OCI-LY1 (cell line): ENCODE measurements around the gene BRDT.

Experiments used
- H2AFZ ChIP-seq: fragments of 200-600 bp; sonication (generic), shearing (Covaris generic); 2 replicates; pipeline ENCODE4 v1.6.0; 2014; ENCODE audit warnings: antibody characterized with exemption, mild to moderate bottlenecking, low read length
- H3F3A ChIP-seq: fragments of 200-600 bp; sonication (generic), shearing (Covaris generic); 2 replicates; pipeline ENCODE4 v1.6.0; 2014; ENCODE audit warnings: mild to moderate bottlenecking, antibody characterized with exemption, low read length, moderate library complexity; ENCODE audit not compliant: insufficient read depth
- H3K27ac ChIP-seq: fragments of 200-600 bp; sonication (generic); 2 replicates; pipeline ENCODE4 v1.5.1; 2014; ENCODE audit warnings: low read length, mixed run types, mild to moderate bottlenecking, low read depth; ENCODE audit not compliant: poor library complexity, severe bottlenecking
- H3K27me3 ChIP-seq: fragments of 200-600 bp; sonication (generic); 2 replicates; pipeline ENCODE4 v1.6.0; 2014; ENCODE audit warnings: antibody characterized with exemption, mild to moderate bottlenecking, low read length, moderate library complexity; ENCODE audit not compliant: insufficient read depth
- H3K36me3 ChIP-seq: fragments of 200-600 bp; sonication (generic); 2 replicates; pipeline ENCODE4 v1.6.1; 2014; ENCODE audit warnings: mild to moderate bottlenecking, antibody characterized with exemption, low read length, moderate library complexity, mixed read lengths; ENCODE audit not compliant: insufficient read depth
- H3K4me1 ChIP-seq: fragments of 200-600 bp; sonication (generic); 2 replicates; pipeline ENCODE4 v1.5.1; 2014; ENCODE audit warnings: mild to moderate bottlenecking, low read length, moderate library complexity; ENCODE audit not compliant: insufficient read depth, severe bottlenecking
- H3K4me2 ChIP-seq: fragments of 200-600 bp; sonication (generic), shearing (Covaris generic); 2 replicates; pipeline ENCODE4 v1.6.1; 2014; ENCODE audit warnings: low read length
- H3K4me3 ChIP-seq: fragments of 200-600 bp; sonication (generic); 2 replicates; pipeline ENCODE4 v1.5.1; 2014; ENCODE audit warnings: low read length, low read depth, mild to moderate bottlenecking, mixed read lengths; ENCODE audit not compliant: poor library complexity, severe bottlenecking
- H3K79me2 ChIP-seq: fragments of 200-600 bp; shearing (Covaris generic); 2 replicates; pipeline ENCODE4 v1.6.1; 2016; ENCODE audit warnings: mixed run types, low read length, mixed read lengths; ENCODE audit not compliant: insufficient read depth
- H3K9ac ChIP-seq: fragments of 200-600 bp; sonication (generic), shearing (Covaris generic); 2 replicates; pipeline ENCODE4 v1.6.1; 2014; ENCODE audit warnings: mild to moderate bottlenecking, low read length, mixed read lengths
- H3K9me2 ChIP-seq: fragments of 200-600 bp; sonication (generic), shearing (Covaris generic); 2 replicates; pipeline ENCODE4 v1.6.1; 2014; ENCODE audit warnings: low read depth, mild to moderate bottlenecking, low read length, mixed read lengths
- H3K9me3 ChIP-seq: fragments of 200-600 bp; shearing (Covaris generic); 2 replicates; pipeline ENCODE4 v1.6.1; 2014; ENCODE audit warnings: low read length, mixed read lengths
- H4K20me1 ChIP-seq: fragments of 200-600 bp; sonication (generic), shearing (Covaris generic); 2 replicates; pipeline ENCODE4 v1.6.0; 2016; ENCODE audit warnings: mild to moderate bottlenecking, low read length; ENCODE audit not compliant: insufficient read depth
- EZH2 ChIP-seq: fragments of 200-600 bp; sonication (generic), shearing (Covaris generic); IDR thresholded peaks from 2 replicates; pipeline ENCODE4 v1.8.0; 2017; ENCODE audit warnings: borderline replicate concordance, mixed run types, mild to moderate bottlenecking, antibody characterized with exemption, low read length, moderate library complexity, mixed read lengths
- TF ChIP-seq, protein P1 (sequence below): fragments of 200-600 bp; sonication (generic), shearing (Covaris generic); IDR thresholded peaks from 2 replicates; pipeline ENCODE4 v1.5.1; 2017; ENCODE audit warnings: mild to moderate bottlenecking, antibody characterized with exemption, low read length, moderate library complexity, mixed read lengths

The BRDT gene

DNA sequence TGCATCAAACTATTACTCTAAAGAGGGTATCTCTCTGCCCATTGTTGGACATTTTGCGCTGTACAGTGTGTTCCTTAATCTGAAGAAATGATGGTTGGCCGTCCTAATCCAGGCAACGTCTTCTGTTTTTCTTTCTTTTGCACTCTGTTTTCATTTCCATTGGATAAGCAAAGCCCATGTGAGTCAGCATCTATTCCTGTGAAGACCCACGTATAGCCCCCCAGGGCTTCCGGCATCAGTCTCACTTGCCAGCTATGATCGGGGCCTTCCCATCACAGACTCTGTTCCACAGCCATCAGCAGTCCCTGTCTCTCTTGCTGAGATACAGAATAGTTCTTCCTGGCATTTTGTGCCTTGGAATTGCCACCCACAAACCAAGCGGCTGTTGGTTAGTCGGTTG is 29.2 kb upstream of the BRDT start:
- Histone ChIP-seq H3F3A (no peaks in the 10 kb centered on the region), H3K27ac (no peak overlapping the region), H2AFZ (no peak overlapping the region), H3K4me2 (no peak overlapping the region), H3K9ac (no peak overlapping the region), H3K9me2 (no peaks in the 10 kb centered on the region), H3K4me3 (no peak overlapping the region), H3K9me3 (no peaks in the 10 kb centered on the region), H3K4me1 (no peaks in the 10 kb centered on the region), H3K27me3 (no peaks in the 10 kb centered on the region), H3K79me2 (no peaks in the 10 kb centered on the region), H4K20me1 (no peaks in the 10 kb centered on the region), H3K36me3 (no peaks in the 10 kb centered on the region)
- TF ChIP-seq, protein P1, sequence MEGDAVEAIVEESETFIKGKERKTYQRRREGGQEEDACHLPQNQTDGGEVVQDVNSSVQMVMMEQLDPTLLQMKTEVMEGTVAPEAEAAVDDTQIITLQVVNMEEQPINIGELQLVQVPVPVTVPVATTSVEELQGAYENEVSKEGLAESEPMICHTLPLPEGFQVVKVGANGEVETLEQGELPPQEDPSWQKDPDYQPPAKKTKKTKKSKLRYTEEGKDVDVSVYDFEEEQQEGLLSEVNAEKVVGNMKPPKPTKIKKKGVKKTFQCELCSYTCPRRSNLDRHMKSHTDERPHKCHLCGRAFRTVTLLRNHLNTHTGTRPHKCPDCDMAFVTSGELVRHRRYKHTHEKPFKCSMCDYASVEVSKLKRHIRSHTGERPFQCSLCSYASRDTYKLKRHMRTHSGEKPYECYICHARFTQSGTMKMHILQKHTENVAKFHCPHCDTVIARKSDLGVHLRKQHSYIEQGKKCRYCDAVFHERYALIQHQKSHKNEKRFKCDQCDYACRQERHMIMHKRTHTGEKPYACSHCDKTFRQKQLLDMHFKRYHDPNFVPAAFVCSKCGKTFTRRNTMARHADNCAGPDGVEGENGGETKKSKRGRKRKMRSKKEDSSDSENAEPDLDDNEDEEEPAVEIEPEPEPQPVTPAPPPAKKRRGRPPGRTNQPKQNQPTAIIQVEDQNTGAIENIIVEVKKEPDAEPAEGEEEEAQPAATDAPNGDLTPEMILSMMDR: no peak
- no peak for TF ChIP-seq EZH2

- Histone ChIP-seq H3K9ac (no peak overlapping the region), H3K27ac (no peak overlapping the region), H3F3A (no peaks in the 10 kb centered on the region), H3K4me1 (no peaks in the 10 kb centered on the region), H3K36me3 (no peaks in the 10 kb centered on the region), H3K4me3 (no peak overlapping the region), H3K27me3 (no peaks in the 10 kb centered on the region), H3K9me2 (no peaks in the 10 kb centered on the region), H3K79me2 (no peaks in the 10 kb centered on the region), H4K20me1 (no peaks in the 10 kb centered on the region), H3K4me2 (no peak overlapping the region), H3K9me3 (no peaks in the 10 kb centered on the region), H2AFZ (no peak overlapping the region)
- TF ChIP-seq, protein P1: no peak
- TF ChIP-seq EZH2: no peak
Observed at GRCh38 chr1:91924146-91924545, 25.1 kb upstream of the BRDT start.

DNA sequence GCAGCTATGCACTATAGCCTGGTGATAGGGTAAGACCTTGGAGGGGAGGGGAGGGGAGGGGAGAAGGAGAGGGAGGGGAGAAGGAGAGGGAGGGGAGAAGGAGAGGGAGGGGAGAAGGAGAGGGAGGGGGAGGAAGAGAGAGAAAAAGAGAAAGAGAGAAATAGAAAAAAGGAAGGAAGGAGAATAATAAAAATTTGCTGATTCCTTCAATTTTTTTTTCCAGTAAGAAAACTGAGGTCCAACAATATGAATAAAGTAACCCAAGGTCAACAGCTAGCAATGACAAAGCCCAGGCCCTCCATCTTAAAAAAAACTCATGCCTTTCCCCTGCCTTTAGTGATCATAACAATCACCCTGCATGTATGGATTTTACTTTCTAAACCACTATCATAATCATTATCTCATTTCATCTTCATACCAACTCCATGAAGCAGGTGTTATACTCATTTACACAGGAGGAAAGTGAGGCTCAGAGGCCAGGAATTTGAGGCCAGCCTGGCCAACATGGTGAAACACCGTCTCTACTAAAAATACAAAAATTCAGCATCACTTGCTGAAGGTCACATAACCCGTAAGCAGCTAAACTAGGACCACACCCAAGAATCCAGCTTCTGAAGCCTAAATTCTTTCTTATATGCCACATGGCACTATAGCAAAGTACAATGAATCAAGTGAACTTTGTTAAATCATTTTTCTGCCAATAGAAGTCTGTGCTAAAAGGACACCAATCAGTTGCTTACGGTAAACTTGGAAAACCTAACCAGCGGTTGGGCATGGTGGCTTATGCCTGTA is 23.4 kb upstream of the BRDT start:
- H3K4me3 ChIP-seq: no peak overlapping the region
- H3K4me2 ChIP-seq: no peak overlapping the region
- no peak overlapping the region for H2AFZ ChIP-seq
- H3K4me1 ChIP-seq: no peaks in the 10 kb centered on the region
- H3K79me2 ChIP-seq: no peaks in the 10 kb centered on the region
- H3K9ac ChIP-seq: no peak overlapping the region
- H4K20me1 ChIP-seq: no peaks in the 10 kb centered on the region
- no peaks in the 10 kb centered on the region for H3F3A ChIP-seq
- H3K9me3 ChIP-seq: no peaks in the 10 kb centered on the region
- H3K27me3 ChIP-seq: no peaks in the 10 kb centered on the region
- TF ChIP-seq EZH2: no peak
- TF ChIP-seq, protein P1: no peak
- no peaks in the 10 kb centered on the region for H3K36me3 ChIP-seq
- no peak overlapping the region for H3K27ac ChIP-seq
- no peaks in the 10 kb centered on the region for H3K9me2 ChIP-seq
